Measurements from ENCODE around the gene ELP4. TPM values are rescaled to one million over a fixed set of nuclear protein-coding genes. Genes with fewer than 3 reads are reported as not detected.

The ELP4 gene
- total and polyA plus RNA-seq, 9 of the 15 experiments (the other 6 are each of a cell fraction or from before 2014, with no cell fraction given), result 24.1 to 60.3 (median 38.7) TPM

DNA sequence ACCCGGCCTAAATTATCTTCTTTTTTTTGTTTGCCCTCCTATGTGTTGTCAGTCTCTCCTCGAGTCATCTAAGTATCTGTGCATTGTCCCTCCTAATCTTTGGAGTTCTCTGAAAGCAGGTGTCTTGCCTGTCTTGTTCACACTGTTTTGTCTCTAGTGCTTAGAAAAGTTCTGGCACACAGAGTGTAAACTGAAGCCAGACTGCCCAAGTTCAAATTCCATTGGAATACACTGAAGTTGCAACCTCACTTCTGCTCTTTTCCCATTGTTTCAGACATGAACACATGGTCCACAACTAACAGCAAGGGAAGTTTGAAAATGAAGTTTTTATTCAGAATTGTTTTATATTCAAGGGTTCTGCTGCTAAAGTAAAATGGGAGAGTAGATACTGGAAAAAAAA is 262.8 kb downstream of the ELP4 start:
- H3K27ac ChIP-seq (ENCODE audit: extremely low read depth, low read depth, low read length), result no peak overlapping the region
- no peak overlapping the region for H3K4me2 ChIP-seq (ENCODE audit: insufficient read depth, low read length)
- DNase-seq (ENCODE audit: extremely low read depth in 1 of 4, low spot score in 3 of 4) (no peak), ATAC-seq (no peak), FAIRE-seq (no peak)
- H2AFZ ChIP-seq (ENCODE audit: low read depth, low read length), result no peak overlapping the region
- CTCF ChIA-PET (ENCODE audit: low intra/inter-chr PET ratio), result interaction anchor here (0.7 kb wide), 1 partner anchor 883 kb away, joined by 5 read pairs; no protein-coding TSS in a partner anchor
- H3K9me3 ChIP-seq (replicated peaks; ENCODE audit: control insufficient read depth, insufficient read depth, low read depth, low read length), result no peaks in the 10 kb centered on the region; the same call in 1 of the 2 replicates
- in situ Hi-C loops (cut with MboI) (no loop called here), intact Hi-C loops (cut with micrococcal nuclease) (no loop called here)
- no peaks in the 10 kb centered on the region for H3K79me2 ChIP-seq (ENCODE audit: control insufficient read depth, insufficient read depth, low read length)
- H3K36me3 ChIP-seq (ENCODE audit: control insufficient read depth, insufficient read depth, low read length), result no peaks in the 10 kb centered on the region
- TF ChIP-seq TEAD2 (tag; IDR thresholded peaks at IDR 0.05) (no peak), PML (IDR thresholded peaks at IDR 0.05; ENCODE audit: low read length) (no peak), ZC3H8 (IDR thresholded peaks at IDR 0.05) (no peak), KLF16 (IDR thresholded peaks at IDR 0.05) (no peak), BCLAF1 (IDR thresholded peaks at IDR 0.05; ENCODE audit: borderline replicate concordance in 1 of 2, control insufficient read depth in 1 of 2, low read depth in 2 of 2, low read length in 1 of 2) (no peak), SUPT5H (IDR thresholded peaks at IDR 0.05) (no peak), ZNF140 (CRISPR knock-in tag; IDR thresholded peaks at IDR 0.05) (no peak), BRD9 (IDR thresholded peaks at IDR 0.05; ENCODE audit: low read depth, partially characterized antibody) (no peak), E2F5 (CRISPR knock-in tag; IDR thresholded peaks at IDR 0.05) (no peak), ZNF311 (CRISPR knock-in tag; IDR thresholded peaks at IDR 0.05) (no peak)
- no peaks in the 10 kb centered on the region for H3K27me3 ChIP-seq (ENCODE audit: control insufficient read depth in 2 of 2, insufficient read depth in 2 of 2, low read length in 2 of 2)
- no peaks in the 10 kb centered on the region for H3K4me1 ChIP-seq (replicated peaks in 1 of 2; ENCODE audit: control insufficient read depth in 2 of 2, insufficient read depth in 2 of 2, low read length in 2 of 2)
- WGBS (ENCODE audit: insufficient coverage, low coverage, missing lambda C conversion rate), result 28% methylated on average over 2 of the region's 2 CpGs
- no peak overlapping the region for H3K9ac ChIP-seq (ENCODE audit: insufficient read depth in 1 of 2, low read depth in 2 of 2, low read length in 2 of 2)
- no peaks in the 10 kb centered on the region for H4K20me1 ChIP-seq (replicated peaks; ENCODE audit: control insufficient read depth, insufficient read depth, low read length)
- no peaks in the 10 kb centered on the region for H3K9me1 ChIP-seq (ENCODE audit: control insufficient read depth, insufficient read depth, low read length)
- no peak overlapping the region for H3K4me3 ChIP-seq
- POLR2A ChIA-PET, result no interaction called here
- no TSS peak for BruUV-seq (replicated peaks)

All from K562 (cell line).